Cerebellar nuclear complex (tissue), 1 donor: ENCODE data around the gene FCHSD2.

Experiments used
- DNase-seq, 2 experiments: peaks; one replicate each; lab custom pipeline; 2025; lab: John Stamatoyannopoulos, UW

FCHSD2 gene

DNA sequence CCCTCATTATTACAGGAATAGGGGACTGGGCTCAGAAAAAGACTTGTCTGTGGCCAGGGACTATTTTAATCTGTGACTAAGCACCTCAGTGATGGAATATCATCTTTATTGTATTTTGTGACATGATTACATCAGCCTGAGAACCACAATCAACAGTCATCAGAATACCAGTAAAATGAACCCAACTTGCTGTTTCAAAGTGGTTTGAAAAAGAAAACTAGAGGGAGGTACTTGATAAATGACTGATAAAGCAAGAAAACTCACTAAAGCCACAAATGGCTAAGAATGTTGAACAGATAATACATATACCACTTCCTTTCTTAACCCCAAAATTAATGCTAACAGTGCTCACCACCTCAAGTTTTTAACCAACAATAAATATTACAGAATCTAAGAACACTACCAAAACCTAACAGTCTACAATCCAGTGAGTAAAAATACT lies 172.2 kb downstream of the FCHSD2 start:
- DNase-seq = no peak

DNA sequence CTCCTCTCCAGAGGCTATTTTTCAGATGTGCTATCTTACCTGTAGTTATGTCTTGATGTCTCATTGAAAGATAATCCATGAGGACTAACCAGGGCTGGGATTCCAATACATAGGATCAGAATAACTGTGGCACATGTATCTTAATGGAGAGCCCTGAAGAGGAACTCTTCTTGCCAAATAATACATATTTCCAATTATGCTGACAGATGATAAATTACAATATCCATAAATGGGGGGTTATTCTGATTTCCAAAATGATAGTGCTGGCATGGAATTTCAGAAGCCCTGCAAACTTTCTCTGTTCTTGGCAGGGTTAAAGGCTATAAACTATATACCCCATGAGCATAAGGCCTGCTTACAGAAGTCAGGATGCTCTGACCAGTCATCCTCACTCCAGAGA lies 173.7 kb downstream of the FCHSD2 start:
- no peak for DNase-seq

DNA sequence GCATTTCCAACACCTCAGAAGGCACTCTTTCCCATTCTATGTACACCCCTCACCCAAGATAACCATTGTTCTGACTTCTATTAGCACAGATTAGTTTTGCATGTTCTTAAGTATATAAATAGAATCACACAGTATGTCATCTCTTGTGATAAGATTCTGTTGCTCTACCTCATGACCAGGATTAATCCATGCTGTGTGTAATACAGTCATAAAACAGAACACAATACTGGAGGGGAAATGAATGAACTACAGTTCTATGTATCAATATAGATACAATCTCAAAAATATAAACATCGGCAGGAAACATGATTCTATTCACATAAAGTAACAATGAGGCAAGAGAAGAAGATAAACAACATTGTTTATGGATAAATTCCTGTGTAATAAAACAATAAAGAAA lies 176.4 kb downstream of the FCHSD2 start:
- no peak for DNase-seq

DNA sequence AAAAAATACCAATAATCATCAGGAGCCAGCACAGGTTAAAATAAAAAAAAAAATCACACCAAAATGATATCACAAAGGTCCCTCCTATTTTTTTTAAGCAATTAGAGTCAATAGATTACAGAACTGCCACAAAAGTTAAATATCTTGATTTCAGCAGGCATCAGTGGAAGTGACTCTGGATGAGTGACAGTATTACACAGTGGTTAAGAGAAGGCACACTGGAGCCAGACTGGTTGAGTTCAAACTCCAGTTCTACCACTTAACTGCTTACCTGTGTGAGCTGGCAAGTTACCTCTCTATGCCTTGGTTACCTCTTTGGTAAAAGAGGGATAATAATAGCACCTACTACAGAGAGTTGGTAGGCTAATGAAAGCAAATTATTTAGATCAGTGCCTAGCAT lies 179.4 kb downstream of the FCHSD2 start:
- DNase-seq = no peak

DNA sequence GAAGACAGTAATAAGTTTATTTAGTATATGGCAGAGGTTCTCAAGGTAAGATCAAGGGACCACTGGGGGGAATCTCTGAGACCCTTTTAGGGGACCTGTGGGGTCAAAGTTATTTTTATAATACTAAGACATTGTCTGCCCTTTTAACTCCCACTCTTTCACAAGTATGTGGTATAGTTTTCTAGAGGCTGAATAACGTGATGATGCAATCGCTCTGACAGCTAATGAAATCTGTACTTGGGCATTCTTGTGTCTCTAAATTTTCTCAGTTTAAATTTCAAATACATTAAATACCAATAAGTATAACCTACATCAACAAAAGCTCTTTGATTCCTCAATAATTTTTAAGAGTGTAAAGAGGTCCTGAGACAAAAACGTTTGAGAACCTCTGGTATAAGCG lies 180.0 kb downstream of the FCHSD2 start:
- no peak for DNase-seq

DNA sequence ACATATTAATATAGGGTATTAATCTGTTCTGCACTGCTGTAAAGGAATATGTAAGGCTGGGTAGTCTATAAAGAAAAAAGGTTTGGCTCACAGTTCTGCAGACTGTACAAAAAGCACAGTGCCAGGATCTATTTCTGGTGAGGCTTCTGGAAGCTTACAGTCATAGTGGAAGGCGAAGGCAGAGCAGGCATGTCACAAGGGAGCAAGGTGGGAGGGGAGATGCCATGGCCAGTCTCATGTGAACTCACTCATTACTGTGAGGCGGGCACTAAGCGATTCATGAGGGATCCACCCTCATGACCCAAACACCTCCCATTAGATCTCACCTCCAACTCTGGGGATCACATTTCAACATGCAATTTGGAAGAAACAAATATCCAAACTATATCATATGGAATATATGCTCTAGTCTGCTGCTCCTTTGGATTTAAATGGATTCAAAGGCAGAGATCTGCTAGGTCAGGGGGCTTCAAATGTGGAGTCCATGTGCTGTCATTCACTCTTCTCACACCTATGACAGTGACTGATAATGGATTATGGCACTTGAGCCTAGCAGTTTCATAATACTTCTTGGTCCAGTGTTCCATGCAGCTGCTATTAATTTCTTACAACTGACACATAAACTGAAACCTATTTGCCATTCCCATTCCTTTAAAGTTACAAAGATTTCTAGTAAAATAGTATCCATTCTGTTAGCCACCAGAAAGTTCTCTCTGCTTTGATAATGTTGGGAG lies 182.0 kb downstream of the FCHSD2 start:
- no peak for DNase-seq

DNA sequence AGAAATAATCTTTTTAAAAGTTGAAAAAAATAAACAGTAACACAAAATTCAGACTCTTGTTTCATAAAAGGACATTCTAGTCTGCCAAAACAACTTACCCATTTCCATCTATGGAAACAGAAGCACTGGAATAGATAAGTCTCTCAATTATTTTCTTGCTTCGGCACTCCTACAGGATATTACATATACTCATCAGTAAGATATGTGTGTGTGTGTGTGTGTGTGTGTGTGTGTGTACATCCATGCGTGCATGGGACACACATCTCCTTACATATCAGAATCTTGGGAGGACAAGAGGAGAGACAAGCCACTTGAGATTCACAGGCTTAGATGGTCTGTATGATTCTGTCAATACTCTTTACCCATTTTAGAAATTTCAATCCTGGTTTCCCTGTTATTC lies 183.3 kb downstream of the FCHSD2 start:
- DNase-seq = no peak

DNA sequence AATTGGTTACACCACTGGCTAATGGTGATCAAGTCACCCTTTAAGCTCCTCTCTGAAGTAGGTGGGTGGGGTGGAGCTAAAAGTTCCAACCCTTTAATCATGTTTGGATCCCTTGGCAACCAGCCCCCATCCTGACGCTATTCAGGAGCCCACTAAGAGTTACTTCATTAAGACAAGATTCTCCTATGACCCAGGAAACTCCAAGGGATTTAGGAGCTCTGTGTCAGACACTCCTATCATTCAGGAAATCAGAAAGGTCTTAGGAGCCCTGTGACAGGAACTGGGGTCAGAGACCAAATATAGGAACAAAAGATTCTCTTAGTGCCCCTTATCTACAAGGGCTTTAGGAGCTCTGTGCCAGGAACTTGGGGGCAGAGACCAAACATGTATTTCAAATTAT lies 186.7 kb downstream of the FCHSD2 start:
- no peak for DNase-seq

DNA sequence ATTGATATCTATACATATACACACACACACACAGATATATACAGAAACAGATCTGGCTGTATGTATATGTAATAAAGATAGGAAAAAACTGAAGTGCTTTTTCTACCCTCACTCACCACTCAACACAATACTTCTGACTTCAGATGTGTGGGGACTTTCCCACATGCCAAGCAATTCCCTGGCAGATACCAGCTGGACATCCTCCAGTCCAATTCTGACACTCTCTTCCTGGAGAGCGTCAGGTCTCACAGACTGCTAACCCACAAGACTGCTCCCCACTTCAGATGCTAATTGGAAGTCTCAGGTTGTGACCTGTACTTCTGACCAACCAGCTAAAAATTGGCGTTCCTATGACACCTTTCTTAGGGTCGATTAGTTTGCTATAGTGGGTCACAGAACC lies 187.3 kb downstream of the FCHSD2 start:
- DNase-seq = no peak

DNA sequence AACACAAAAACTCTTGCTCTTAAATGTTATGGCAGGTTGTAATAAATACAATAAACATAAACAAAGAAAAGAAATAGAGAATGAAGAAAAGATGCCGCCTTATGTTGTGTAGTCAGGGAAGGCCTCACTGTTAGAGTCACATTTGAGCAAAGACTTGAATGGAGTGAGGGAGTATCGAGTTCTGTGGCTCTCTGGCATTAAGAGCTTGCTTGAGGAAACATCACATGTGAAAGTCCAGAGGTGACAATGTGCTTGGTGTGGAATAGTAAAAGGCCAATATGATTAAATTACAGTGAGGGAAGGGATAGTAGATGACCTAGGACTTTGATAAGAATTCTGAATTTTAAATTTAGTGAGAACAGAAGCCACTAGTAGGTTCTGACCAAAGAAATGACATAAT lies 188.5 kb downstream of the FCHSD2 start:
- DNase-seq = no peak

DNA sequence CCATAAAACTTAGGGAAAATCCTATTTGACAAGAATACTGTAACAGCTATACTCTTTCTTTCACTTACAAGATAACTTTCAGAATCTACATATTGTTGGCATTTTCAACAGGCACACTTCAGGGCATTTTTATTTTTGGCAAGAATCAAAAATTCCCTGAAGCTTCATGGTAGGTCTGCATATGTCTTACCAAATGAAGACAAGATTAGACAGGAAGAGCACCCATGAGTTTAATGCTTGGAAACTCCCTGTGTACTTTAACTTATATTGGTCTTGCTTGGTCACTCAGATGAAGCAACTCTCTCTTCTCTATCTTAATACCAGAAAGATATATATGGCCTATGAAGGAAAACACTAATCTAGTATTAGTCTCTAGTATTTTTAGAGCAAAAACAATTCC lies 190.2 kb downstream of the FCHSD2 start:
- DNase-seq = no peak

DNA sequence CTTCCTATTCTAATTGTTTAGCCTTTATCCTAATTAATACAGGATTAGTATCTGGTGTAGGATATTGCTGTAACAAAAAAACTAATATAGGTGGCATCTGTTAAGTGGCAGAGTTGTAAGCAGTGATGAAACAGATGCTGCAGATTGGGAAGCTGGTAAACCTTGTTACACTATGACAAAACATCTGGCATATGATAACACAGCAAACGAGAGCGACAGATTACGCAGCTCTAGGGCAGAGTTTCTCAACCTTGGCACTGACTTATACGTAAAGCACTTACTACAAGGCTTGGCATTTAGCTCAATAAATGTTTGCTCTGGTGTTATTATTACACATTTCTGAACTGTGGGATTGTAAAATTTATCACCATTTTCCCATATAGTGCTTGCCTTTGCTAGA lies 190.9 kb downstream of the FCHSD2 start:
- DNase-seq = no peak

DNA sequence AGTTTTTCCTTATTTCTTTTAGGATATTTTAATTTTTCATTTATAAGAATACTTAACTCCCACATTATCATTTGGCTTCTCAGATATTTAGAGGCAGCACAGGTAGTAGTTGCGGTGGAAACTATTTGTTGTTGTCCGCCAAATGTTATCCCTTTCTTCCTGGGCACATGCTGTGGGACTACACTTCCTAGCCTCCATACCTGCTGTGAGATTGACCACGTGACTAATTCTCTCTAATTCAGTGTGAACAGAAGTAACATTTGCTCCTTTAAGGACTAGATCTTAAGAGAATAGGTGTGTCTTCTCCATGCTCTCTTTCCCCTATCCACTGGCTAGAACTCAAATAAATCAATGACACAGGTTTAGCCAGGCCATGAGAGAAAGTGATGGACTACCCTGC lies 191.4 kb downstream of the FCHSD2 start:
- DNase-seq = no peak

DNA sequence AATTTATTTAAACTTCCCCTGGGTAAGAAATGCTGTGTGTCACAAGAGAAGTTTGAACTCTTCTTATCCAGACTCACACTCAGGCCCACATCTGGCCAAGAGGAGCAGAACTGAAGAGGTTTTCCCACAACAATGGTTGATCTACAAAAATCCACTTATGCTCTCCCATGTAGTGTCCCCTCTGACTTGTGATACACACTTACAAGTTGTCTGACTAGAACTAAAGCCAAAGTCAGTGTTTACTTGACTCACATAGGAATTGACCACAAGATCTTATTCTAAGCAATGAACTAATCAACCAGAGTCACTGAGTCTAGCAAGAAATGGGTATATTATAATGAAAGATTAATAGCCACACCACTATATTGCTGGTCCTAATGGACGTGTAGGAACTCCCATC lies 194.9 kb downstream of the FCHSD2 start:
- DNase-seq = no peak

DNA sequence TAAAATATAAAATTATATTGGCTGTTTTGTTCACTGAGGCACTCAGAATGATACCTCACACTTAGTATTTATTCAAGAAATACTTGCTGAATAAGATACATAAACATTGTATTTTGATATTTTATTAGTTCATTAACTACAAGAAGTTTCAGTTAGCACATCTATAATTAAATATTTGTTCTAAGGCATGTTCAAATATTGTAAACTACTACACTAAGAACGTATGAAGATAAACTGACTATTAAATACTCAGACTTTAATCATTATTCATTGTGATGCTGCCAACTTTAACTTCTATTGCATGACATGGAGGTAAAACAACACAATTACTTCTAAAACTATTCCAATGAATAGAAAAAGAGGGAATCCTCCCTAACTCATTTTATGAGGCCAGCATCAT lies 198.5 kb downstream of the FCHSD2 start:
- DNase-seq = no peak

DNA sequence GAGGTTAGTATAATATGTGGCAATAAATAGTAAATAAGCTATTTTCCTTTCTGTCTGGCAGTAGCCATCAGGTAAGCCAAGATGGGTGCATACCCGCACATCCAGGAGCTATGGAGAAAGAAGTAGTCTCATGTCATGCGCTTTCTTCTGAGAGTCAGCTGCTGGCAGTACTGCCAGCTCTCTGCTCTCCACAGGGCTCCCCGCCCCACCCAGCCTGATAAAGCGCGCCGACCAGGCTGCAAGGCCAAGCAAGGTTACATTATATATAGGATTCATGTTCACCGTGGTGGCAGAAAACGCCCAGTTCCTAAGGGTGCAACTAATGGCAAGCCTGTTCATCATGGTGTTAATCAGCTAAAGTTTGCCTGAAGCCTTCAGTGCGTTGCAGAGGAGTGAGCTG lies 201.7 kb downstream of the FCHSD2 start:
- DNase-seq = no peak

DNA sequence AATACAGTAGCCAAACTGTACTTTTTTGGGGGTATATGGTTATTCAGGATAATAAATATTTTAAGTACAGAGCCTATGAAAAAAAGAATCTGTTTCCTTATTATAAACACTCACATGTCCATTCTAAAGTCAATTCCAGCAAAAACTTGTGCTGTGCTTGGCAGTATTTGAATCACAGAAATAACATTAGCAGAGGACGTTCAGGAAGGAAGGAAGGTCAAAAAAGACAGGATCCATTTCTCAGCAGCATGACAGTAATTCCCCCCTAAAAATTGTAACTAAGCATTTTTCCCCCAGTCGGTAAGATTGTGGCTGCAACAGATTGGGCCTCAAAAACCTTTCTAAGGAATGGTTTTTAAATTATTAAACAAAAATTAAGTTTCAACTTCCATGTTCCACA lies 203.1 kb downstream of the FCHSD2 start:
- DNase-seq = no peak

DNA sequence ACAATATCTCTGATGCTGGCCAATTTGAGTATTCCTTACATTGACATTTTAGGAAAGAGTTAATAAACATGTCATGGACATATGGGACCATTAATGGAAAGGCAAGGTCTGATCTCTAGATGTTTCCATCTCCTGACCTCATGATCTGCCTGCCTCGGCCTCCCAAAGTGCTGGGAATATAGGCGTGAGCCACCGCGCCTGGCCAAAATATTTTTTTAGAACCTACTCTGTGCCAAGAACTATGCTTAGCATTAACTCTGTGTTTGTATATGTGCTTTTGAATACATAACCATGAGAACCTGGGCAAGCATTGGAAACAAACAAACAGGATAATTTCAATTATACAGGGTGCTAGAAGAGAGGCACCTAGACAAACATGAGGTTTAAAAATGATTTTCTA lies 204.7 kb downstream of the FCHSD2 start:
- DNase-seq = no peak

DNA sequence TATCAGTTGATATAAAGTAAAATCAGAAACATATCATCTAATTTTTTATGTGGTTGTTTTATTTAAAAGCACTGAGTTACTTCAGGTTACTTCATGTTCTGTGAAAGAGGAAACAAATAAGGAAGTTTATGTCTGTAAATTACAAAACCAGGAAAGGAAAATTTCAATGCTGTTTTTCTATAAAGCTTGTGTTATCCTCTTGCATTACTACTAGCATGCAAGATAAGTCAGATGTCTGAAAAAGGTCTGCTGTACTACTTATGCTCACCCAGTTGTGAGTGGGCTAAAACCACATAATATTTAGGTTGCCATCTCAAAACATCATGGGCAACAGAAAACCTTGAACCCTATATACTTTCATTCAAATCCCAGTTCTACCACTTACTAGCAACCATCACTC lies 206.4 kb downstream of the FCHSD2 start:
- no peak for DNase-seq

DNA sequence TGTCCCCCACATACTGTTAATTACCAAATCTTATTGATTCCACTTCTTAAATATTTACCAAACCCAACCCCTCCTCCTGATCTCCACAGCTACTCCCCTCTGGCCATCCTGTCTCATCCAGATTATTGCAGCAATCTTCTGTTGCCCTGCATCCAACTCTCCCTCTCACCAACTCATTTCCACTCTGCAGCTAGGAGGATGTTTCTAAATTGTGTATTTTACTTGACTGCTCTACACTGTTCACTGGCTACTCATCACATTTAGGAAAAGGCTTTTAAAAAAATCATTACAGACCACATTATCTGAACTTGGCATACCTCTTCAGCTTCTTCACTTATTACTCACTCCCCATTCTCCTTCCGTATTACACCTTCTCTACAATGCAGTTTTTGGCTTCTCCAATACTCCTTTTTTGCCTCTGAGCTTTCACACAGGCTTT lies 210.0 kb downstream of the FCHSD2 start:
- no peak for DNase-seq

DNA sequence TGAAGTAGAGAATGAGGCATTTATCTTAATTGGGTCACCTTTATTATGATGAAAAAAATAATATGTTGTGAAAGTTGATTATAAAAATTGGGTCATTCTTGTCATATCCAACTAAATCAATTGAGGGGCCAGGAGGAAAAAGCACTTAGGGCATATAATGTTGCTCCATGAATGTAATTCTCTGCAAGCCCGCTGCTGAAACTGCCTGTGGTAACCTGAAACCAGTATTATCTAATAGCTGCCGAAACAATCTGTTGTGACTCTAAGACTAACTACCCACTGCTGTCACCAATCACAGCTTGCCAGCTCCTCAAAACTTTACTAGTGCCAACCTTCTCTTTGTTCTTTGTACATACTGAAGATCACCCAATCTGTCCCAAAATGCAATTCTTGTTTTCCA lies 212.1 kb downstream of the FCHSD2 start:
- DNase-seq = no peak

DNA sequence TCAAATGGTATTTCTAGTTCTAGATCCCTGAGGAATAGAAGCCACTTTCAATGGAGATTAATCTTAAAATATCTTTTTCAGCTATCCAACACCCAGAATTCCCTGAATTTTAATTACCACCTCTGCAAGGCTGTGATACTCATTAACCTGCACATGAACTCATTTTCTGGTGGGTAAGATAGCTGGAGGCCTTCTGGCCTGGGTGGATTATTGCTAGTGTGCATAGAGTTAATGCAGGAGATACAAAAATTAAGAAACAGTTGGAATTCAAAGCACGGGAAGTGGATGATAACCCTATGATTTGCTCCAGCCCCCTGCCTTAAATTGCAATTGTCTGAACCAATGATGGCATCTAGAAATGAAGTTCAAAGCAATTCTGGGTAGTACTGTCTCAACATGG lies 212.9 kb downstream of the FCHSD2 start:
- DNase-seq = no peak

DNA sequence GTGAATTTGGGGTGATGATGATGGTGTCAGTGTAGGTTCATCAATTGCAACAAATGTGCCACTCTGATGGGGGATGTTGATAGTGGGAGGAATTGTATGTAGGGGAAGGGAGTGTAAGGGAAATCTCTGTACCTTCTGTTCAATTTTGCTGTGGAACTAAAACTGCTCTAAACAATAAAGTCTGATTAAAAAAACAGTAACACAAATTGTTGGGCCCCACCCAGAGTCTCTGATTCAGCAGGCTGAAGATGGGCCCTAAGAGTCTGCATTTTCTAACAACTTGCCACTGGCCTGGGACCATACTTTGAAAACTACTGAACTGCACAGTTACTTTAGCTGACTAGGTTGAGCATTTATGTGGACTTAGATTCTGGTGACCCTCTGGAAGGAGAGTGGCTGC lies 214.7 kb downstream of the FCHSD2 start:
- no peak for DNase-seq

DNA sequence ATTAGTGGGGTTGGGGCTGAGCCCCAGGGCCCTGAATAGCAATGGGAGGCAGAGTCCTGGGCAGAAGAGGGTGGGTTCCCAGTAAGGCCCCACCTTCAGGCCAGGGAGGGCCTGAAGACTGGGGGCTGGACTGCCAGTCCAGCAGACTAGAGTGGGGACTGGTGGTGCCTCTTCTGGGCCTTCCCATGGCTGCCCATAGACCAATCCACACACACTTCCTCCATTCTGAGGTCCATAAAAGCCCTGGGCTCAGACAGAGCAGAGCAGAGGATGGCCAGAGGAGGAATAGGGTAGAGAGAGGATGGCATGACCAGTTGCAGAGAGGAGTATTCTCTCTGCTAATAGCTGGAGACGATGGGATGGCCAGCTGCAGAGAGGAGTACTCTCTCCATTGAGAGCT lies 216.0 kb downstream of the FCHSD2 start:
- DNase-seq = no peak

DNA sequence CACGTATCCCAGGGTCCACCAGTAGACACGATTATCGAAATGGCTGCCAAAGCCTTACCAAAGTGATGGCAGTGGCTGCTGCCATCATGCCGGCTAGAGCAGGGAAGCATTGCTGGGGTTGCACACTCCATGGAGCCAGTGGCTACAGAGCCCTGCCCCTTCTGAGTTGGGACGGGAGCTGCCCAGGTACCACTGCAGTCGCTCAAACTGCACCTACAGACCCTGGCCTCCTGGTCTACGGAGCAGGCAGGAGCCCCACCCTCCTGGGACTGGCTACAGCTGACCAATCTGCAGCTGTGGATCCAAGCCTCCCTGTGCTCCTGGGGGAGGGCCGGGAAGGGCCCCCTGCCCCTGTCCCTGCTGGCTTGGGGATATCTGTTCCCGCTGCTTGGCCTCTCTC lies 216.5 kb downstream of the FCHSD2 start:
- DNase-seq = no peak
